H1 (cell line): ENCODE measurements around the gene STK40.

Source experiments
- CHD1 ChIP-seq: IDR thresholded peaks from 2 replicates; pipeline ENCODE4 v1.6.1; 2012; ENCODE audit warnings: low read depth, low read length, improper control_type of control experiment
- HDAC6 ChIP-seq: IDR thresholded peaks from one replicate; pipeline ENCODE4 v1.7.1; 2012; ENCODE audit warnings: low read depth, mild to moderate bottlenecking, inconsistent platforms, low read length, moderate library complexity
- PHF8 ChIP-seq: fragments of 200-600 bp; sonication (generic); conservative IDR thresholded peaks from 2 replicates; pipeline ENCODE4 v1.7.1; 2012; ENCODE audit warnings: low read depth, mild to moderate bottlenecking, inconsistent platforms, low read length, moderate library complexity
- POLR2A ChIP-seq, 2 experiments: IDR thresholded peaks; 1 replicate in 1 of 2; 2 replicates in 1 of 2; pipeline ENCODE4 v1.6.1; 2011; ENCODE audit warnings: low read depth in 2 of 2, low read length in 2 of 2, mild to moderate bottlenecking in 2 of 2; ENCODE audit errors: control extremely low read depth in 1 of 2
- SUZ12 ChIP-seq: fragments of 200-600 bp; sonication (generic); IDR thresholded peaks from 2 replicates; pipeline ENCODE4 v1.6.1; 2012; ENCODE audit warnings: mild to moderate bottlenecking, inconsistent platforms, low read length, moderate library complexity, mixed read lengths
- TF ChIP-seq, protein P1 (sequence below), 3 experiments: IDR thresholded peaks; 1 replicate in 2 of 3; 2 replicates in 1 of 3; pipeline versions ENCODE4 v1.5.1 to v1.6.1; 2011; ENCODE audit warnings: low read length in 3 of 3, mild to moderate bottlenecking in 3 of 3, inconsistent platforms in 2 of 3, low read depth in 1 of 3, moderate library complexity in 1 of 3; ENCODE audit not compliant: insufficient read depth in 1 of 3; ENCODE audit errors: control extremely low read depth in 1 of 3

DNA sequence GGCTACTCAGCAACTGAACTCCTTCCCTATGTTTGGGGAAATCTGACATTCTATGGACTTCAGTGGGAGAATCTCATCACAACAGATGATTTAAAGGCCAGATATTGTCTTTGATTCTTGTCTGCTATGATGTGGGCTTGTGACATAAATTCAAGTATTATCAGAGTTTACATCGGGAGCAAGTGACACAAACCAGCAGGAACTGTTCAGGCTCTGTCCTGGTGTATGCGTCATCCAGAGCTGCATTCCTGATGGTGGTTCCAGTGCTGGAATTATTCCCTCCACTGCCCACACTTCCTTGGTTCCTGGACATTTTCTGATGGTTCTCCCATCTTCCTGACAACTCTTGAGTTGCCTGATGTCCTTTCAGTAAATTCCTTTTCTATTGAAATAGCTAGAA, 22.8 kb upstream of the STK40 start:
- TF ChIP-seq, protein P1, sequence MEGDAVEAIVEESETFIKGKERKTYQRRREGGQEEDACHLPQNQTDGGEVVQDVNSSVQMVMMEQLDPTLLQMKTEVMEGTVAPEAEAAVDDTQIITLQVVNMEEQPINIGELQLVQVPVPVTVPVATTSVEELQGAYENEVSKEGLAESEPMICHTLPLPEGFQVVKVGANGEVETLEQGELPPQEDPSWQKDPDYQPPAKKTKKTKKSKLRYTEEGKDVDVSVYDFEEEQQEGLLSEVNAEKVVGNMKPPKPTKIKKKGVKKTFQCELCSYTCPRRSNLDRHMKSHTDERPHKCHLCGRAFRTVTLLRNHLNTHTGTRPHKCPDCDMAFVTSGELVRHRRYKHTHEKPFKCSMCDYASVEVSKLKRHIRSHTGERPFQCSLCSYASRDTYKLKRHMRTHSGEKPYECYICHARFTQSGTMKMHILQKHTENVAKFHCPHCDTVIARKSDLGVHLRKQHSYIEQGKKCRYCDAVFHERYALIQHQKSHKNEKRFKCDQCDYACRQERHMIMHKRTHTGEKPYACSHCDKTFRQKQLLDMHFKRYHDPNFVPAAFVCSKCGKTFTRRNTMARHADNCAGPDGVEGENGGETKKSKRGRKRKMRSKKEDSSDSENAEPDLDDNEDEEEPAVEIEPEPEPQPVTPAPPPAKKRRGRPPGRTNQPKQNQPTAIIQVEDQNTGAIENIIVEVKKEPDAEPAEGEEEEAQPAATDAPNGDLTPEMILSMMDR (IDR thresholded peaks at IDR 0.05; ENCODE audit: control extremely low read depth in 1 of 3, insufficient read depth in 1 of 3, low read depth in 1 of 3, low read length in 3 of 3) = no peak
- TF ChIP-seq CHD1 (no peak), HDAC6 (no peak), PHF8 (no peak), SUZ12 (no peak), POLR2A (IDR thresholded peaks at IDR 0.05; ENCODE audit: control extremely low read depth in 1 of 2, low read depth in 2 of 2, low read length in 2 of 2) (no peak)
